Right lobe of liver (tissue), 4 donors: ENCODE measurements around the gene PHF20.
"Not testable (repeated sequence)": the region's sequence is repeated elsewhere in the genome, so short reads cannot be mapped to it uniquely, and the experiment has no call there.

Experiments
- POLR2A ChIP-seq: fragments of 450-650 bp; IDR thresholded peaks from one replicate; pipeline ENCODE4 v1.6.1; 2017; ENCODE audit warnings: antibody characterized with exemption, mild to moderate bottlenecking
- TF ChIP-seq, protein P1 (sequence below), 4 donors: fragments of 200-600 bp in 3 of 4; fragments of 450-650 bp in 1 of 4; IDR thresholded peaks; one replicate each; pipeline versions ENCODE4 v1.5.1 to v1.8.0; 2016 to 2022; ENCODE audit warnings: antibody characterized with exemption in 4 of 4, mild to moderate bottlenecking in 2 of 4
- donor health status: DM: no; HTN: no; CAD: no.
- donor health status: DM: no; HTN: no; CAD: no.
- donor health status: DM: no; HTN: yes; CAD: no.

DNA sequence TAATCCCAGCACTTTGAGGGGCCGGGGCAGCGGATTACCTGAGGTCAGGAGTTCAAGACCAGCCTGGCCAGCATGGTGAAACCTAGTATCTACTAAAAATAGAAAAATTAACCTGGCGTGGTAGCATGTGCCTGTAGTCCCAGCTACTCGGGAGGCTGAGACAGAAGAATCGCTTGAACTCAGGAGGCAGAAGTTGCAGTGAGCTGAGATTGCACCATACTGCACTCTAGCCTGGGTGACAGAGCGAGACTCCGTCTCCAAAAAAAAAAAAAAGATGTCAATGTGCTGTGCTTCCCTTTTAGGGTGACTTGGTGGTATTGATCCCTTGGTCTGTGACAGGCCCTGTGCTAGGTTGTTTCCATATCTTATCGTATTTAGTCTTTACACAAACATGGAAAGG is 79.8 kb downstream of the PHF20 start:
- TF ChIP-seq, protein P1, sequence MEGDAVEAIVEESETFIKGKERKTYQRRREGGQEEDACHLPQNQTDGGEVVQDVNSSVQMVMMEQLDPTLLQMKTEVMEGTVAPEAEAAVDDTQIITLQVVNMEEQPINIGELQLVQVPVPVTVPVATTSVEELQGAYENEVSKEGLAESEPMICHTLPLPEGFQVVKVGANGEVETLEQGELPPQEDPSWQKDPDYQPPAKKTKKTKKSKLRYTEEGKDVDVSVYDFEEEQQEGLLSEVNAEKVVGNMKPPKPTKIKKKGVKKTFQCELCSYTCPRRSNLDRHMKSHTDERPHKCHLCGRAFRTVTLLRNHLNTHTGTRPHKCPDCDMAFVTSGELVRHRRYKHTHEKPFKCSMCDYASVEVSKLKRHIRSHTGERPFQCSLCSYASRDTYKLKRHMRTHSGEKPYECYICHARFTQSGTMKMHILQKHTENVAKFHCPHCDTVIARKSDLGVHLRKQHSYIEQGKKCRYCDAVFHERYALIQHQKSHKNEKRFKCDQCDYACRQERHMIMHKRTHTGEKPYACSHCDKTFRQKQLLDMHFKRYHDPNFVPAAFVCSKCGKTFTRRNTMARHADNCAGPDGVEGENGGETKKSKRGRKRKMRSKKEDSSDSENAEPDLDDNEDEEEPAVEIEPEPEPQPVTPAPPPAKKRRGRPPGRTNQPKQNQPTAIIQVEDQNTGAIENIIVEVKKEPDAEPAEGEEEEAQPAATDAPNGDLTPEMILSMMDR (IDR thresholded peaks at IDR 0.05), result not testable (repeated sequence)
- TF ChIP-seq POLR2A, result not testable (repeated sequence)
